ENCODE data around the gene TCTN3. TPM values are rescaled to one million over a fixed set of nuclear protein-coding genes. Genes with fewer than 3 reads are reported as not detected.

TCTN3 gene, protein sequence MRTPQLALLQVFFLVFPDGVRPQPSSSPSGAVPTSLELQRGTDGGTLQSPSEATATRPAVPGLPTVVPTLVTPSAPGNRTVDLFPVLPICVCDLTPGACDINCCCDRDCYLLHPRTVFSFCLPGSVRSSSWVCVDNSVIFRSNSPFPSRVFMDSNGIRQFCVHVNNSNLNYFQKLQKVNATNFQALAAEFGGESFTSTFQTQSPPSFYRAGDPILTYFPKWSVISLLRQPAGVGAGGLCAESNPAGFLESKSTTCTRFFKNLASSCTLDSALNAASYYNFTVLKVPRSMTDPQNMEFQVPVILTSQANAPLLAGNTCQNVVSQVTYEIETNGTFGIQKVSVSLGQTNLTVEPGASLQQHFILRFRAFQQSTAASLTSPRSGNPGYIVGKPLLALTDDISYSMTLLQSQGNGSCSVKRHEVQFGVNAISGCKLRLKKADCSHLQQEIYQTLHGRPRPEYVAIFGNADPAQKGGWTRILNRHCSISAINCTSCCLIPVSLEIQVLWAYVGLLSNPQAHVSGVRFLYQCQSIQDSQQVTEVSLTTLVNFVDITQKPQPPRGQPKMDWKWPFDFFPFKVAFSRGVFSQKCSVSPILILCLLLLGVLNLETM
- total RNA-seq, result 10 to 100 TPM; 20.7 to 35.4 (median 31.6) TPM
- long read RNA-seq, donor 1, transcript TCTN3-207 (14 exons, 2,739 nt), result major isoform, 21 of 26 reads
- long read RNA-seq, donor 1, partial matches to known transcripts, result 2 of 26 reads
- long read RNA-seq, donor 1, other reads (novel, unspliced or antisense), result 3 of 26 reads
- long read RNA-seq, donor 2, transcript TCTN3-207 (14 exons, 2,739 nt), result major isoform, 13 of 19 reads
- long read RNA-seq, donor 2, partial matches to known transcripts, result 2 of 19 reads
- long read RNA-seq, donor 2, other reads (novel, unspliced or antisense), result 2 of 19 reads

DNA sequence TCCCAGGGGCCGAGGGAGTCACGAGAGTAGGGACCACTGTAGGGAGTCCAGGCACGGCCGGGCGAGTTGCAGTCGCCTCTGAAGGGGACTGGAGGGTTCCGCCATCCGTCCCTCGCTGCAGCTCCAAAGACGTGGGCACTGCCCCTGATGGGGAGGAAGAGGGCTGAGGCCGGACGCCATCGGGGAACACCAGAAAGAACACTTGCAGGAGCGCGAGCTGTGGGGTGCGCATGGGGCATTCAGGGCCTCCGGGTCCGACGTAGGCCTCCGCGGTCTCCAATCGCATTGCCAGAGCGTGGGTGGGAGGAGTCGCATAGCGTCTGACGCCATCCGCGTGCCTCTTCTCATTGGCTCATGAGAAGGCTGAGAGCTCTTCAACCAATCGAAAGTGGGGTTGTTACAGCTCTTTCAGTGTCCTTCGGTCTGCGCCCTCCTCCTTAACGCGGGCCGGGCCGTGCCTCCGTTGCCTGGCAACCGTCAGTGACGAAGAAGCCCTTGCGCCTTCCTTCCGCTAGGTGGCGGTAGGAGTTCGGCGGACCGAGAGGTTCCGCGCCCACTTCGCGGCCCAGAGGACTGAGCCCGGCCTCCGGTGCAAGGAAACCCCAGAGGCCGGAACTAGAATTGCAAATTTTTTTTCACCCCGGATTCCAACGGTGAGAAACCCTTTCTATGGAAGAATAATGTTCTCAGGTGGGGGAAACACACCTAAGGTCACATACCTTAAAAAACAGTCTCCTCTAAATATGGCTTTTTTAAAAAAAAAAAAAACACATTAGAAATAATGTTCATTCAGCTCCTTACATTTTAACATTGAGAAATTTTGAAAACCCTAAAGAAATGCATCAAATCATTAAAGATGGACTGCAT is at the start of gene TCTN3:
TCTN3 (minus strand) TSS at position 260 of the 867 bp plus-strand sequence; CDS start at position 232, 28 bp downstream.
- Histone ChIP-seq H3K4me3 (peak within 1 kb of the TSS; percentile 49), H3K36me3 (ENCODE audit: low read depth) (peaks cover 4% of the 10 kb centered on the region), H3K4me1 (ENCODE audit: low read depth) (peaks cover 5% of the 10 kb centered on the region), H3K9me3 (no peaks in the 10 kb centered on the region)
- intact Hi-C loops (cut with DNase I, micrococcal nuclease), result loop anchor here in 1 of 2 donors (5.0 kb wide), 1 partner anchor 148 kb away; no protein-coding TSS in a partner anchor
- ATAC-seq, result peak; percentile 99
- TF ChIP-seq, protein P1, sequence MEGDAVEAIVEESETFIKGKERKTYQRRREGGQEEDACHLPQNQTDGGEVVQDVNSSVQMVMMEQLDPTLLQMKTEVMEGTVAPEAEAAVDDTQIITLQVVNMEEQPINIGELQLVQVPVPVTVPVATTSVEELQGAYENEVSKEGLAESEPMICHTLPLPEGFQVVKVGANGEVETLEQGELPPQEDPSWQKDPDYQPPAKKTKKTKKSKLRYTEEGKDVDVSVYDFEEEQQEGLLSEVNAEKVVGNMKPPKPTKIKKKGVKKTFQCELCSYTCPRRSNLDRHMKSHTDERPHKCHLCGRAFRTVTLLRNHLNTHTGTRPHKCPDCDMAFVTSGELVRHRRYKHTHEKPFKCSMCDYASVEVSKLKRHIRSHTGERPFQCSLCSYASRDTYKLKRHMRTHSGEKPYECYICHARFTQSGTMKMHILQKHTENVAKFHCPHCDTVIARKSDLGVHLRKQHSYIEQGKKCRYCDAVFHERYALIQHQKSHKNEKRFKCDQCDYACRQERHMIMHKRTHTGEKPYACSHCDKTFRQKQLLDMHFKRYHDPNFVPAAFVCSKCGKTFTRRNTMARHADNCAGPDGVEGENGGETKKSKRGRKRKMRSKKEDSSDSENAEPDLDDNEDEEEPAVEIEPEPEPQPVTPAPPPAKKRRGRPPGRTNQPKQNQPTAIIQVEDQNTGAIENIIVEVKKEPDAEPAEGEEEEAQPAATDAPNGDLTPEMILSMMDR (IDR thresholded peaks at IDR 0.05), result peak; percentile 99
- DNase-seq, result peak; percentile 97 to 98 (median 97)

DNA sequence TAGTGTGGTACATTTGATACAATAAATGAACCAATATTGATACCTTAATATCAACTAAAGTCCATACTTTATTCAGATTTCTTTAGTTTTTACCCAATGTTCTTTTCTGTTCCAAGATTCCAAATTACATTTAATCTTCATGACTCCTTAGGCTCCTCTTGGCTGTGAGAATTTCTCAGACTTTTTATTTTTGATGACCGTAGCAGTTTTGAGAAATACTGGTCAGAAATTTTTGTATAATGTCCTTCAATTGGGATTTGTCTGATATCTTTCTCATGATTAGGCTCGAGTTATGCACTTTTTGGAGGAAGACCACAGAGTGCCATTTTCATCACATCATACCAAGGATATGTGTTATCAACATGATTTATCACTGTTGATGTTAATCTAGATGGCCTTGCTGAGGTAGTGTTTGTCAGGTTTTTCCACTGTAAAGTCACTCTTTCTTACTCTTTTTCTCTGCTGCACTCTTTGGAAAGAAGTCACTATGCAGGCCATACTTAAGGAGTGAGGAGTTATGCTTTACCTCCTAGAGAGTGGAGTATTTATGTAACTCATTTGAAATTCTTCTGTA is 49.3 kb upstream of the TCTN3 start:
- TF ChIP-seq, protein P1 (IDR thresholded peaks at IDR 0.05), result no peak
- intact Hi-C loops (cut with DNase I, micrococcal nuclease), result no loop called here
- no peaks in the 10 kb centered on the region for H3K36me3 ChIP-seq (ENCODE audit: low read depth)
- DNase-seq (no peak), ATAC-seq (no peak)
- H3K9me3 ChIP-seq, result no peaks in the 10 kb centered on the region
- no peaks in the 10 kb centered on the region for H3K4me1 ChIP-seq (ENCODE audit: low read depth)
- no peak overlapping the region for H3K4me3 ChIP-seq

DNA sequence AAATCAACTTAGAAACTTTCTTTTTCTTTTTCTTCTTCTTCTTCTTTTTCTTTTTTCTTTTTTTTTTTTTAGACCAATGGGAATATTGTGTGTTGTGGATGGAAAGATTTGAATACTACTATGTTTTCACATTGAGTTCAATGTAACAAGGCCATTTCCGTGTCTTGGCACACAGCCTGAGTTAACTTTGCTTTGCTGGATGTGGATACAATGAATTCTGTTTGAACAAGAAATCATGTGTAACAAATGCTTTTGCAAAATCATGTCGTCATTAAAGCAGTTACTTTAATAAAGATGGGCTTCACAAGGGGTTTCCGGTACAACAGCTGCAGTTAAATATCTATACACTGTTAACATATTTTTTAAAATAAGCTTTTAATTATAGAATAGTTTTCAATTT is 48.8 kb upstream of the TCTN3 start:
- ATAC-seq (peak; percentile 81), DNase-seq (peak in 1 of 3 donors; percentile 74)
- no peak overlapping the region for H3K4me3 ChIP-seq
- no peaks in the 10 kb centered on the region for H3K9me3 ChIP-seq
- no peaks in the 10 kb centered on the region for H3K4me1 ChIP-seq (ENCODE audit: low read depth)
- no peaks in the 10 kb centered on the region for H3K36me3 ChIP-seq (ENCODE audit: low read depth)
- intact Hi-C loops (cut with DNase I, micrococcal nuclease), result no loop called here
- TF ChIP-seq, protein P1 (IDR thresholded peaks at IDR 0.05), result no peak

DNA sequence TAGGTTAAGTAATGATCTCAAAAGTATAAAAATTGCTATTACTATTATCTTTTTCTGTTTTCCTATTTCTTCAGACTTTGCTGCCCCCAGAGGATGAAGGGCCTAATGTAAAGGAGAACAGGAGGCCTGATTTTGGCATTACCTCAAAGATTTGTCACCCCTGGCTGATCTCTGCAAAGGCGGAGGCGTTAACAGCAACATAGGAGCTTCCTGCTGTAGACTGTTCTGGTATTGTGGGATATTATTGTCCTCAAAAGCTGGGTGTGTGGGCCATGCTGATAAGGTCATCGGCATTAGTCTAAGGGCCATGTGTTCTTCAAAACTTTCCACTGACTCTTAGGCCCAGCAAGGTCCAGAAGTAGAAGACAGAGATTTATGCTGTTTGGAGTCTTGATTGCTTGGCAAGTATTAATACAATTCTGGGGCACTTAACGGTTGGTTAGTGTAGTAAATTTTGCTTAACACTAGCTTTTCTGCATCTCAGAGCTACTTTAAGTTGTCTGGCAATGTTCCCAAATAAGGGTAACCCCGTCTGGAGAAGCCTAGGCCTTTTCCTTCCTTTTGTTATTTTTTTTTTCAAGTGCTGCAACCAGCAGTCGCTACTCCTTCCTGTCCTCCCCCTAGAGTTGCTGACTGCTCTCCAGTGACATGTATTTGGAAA is 48.2 kb upstream of the TCTN3 start:
- TF ChIP-seq, protein P1 (IDR thresholded peaks at IDR 0.05), result no peak
- H3K36me3 ChIP-seq (ENCODE audit: low read depth), result no peaks in the 10 kb centered on the region
- no peaks in the 10 kb centered on the region for H3K4me1 ChIP-seq (ENCODE audit: low read depth)
- ATAC-seq (peak; percentile 87), DNase-seq (no peak)
- intact Hi-C loops (cut with DNase I, micrococcal nuclease), result no loop called here
- H3K9me3 ChIP-seq, result no peaks in the 10 kb centered on the region
- no peak overlapping the region for H3K4me3 ChIP-seq
